OCI-LY7 (cell line): ENCODE measurements around the gene ARAP3. TPM values are rescaled to one million over a fixed set of nuclear protein-coding genes. Genes with fewer than 3 reads are reported as not detected.

ENCODE experiments used
- BruUV-seq: library from RNA; stranded (reverse); fragments of 400-500 nt; replicated peaks from 2 replicates; lab custom pipeline; 2021; lab: Mats Ljungman, UMichigan
- CTCF ChIA-PET: fragments of 300-600 bp; sonication (Branson Sonifier 250); formaldehyde crosslinking; loops from one replicate; lab custom pipeline; 2022; ENCODE audit warnings: antibody characterized with exemption; ENCODE audit not compliant: unreplicated experiment; lab: Charles Lee
- POLR2A ChIA-PET: fragments of 300-600 bp; sonication (Branson Sonifier 250); formaldehyde crosslinking; loops from one replicate; lab custom pipeline; 2022; ENCODE audit warnings: antibody characterized with exemption; lab: Charles Lee
- DNase-seq: peaks from one replicate; pipeline ENCODE4 v3.0.0-alpha.2; 2015; ENCODE audit warnings: low spot score
- H2AFZ ChIP-seq: fragments of 200-600 bp; sonication (generic), shearing (Covaris generic); 2 replicates; pipeline ENCODE4 v1.6.1; 2014; ENCODE audit warnings: mild to moderate bottlenecking, antibody characterized with exemption, low read length, moderate library complexity
- H3K27ac ChIP-seq: fragments of 200-600 bp; sonication (generic); 2 replicates; pipeline ENCODE4 v1.5.1; 2014; ENCODE audit warnings: mixed run types, low read depth, mild to moderate bottlenecking, moderate library complexity, low read length, inconsistent platforms; ENCODE audit not compliant: poor library complexity, severe bottlenecking
- H3K36me3 ChIP-seq: fragments of 200-600 bp; sonication (generic); 2 replicates; pipeline ENCODE4 v1.6.1; 2014; ENCODE audit warnings: mild to moderate bottlenecking, antibody characterized with exemption, low read length, moderate library complexity, mixed read lengths; ENCODE audit not compliant: insufficient read depth
- H3K4me1 ChIP-seq: fragments of 200-600 bp; sonication (generic); 2 replicates; pipeline ENCODE4 v1.5.1; 2014; ENCODE audit warnings: mild to moderate bottlenecking, low read length; ENCODE audit not compliant: insufficient read depth, poor library complexity, severe bottlenecking
- H3K4me2 ChIP-seq: fragments of 200-600 bp; sonication (generic); 2 replicates; pipeline ENCODE4 v1.6.1; 2014; ENCODE audit warnings: mild to moderate bottlenecking, low read length
- H3K4me3 ChIP-seq: fragments of 200-600 bp; sonication (generic); 2 replicates; pipeline ENCODE4 v1.5.1; 2014; ENCODE audit warnings: mild to moderate bottlenecking, low read depth, low read length; ENCODE audit not compliant: poor library complexity, severe bottlenecking
- H3K79me2 ChIP-seq: fragments of 200-600 bp; sonication (generic); 2 replicates; pipeline ENCODE4 v1.6.1; 2016; ENCODE audit warnings: low read depth, mild to moderate bottlenecking, low read length, moderate library complexity, mixed read lengths; ENCODE audit not compliant: insufficient read depth
- H3K9me2 ChIP-seq: fragments of 200-600 bp; sonication (generic); 2 replicates; pipeline ENCODE4 v1.6.1; 2016; ENCODE audit warnings: mild to moderate bottlenecking, low read length, mixed read lengths; ENCODE audit not compliant: insufficient read depth
- H3K9me3 ChIP-seq: fragments of 200-600 bp; sonication (generic); 2 replicates; pipeline ENCODE4 v1.6.1; 2014; ENCODE audit warnings: mild to moderate bottlenecking, mixed run types, low read length, mixed read lengths
- H4K20me1 ChIP-seq: fragments of 200-600 bp; sonication (generic); 2 replicates; pipeline ENCODE4 v1.6.1; 2014; ENCODE audit warnings: mild to moderate bottlenecking, antibody characterized with exemption, low read length, moderate library complexity, mixed read lengths; ENCODE audit not compliant: insufficient read depth
- EZH2phosphoT487 ChIP-seq: fragments of 200-600 bp; sonication (generic); IDR thresholded peaks from 2 replicates; pipeline ENCODE4 v1.6.1; 2018; ENCODE audit warnings: low read depth, borderline replicate concordance, mild to moderate bottlenecking, mixed run types, antibody characterized with exemption, low read length, moderate library complexity, mixed read lengths
- intact Hi-C: fragments of 100-400 bp; cut with micrococcal nuclease; formaldehyde crosslinking; loops from one replicate; pipeline ENCODE4 v1.10.0; 2022; ENCODE audit not compliant: unreplicated experiment
- total RNA-seq, 2 experiments: library from RNA; depleted of rRNA in 1 of 2; stranded (reverse); fragments of >200 nt in 1 of 2; shearing (Covaris generic) in 1 of 2; gene quantifications; 2 replicates each; pipeline ENCODE4 v1.2.3, GENCODE V29; 2014 to 2022
- TF ChIP-seq, protein P1 (sequence below): fragments of 200-600 bp; sonication (generic); conservative IDR thresholded peaks from 2 replicates; pipeline ENCODE4 v1.5.1; 2014; ENCODE audit warnings: mild to moderate bottlenecking, antibody characterized with exemption, low read length, moderate library complexity, mixed read lengths

The ARAP3 gene
- total RNA-seq, 2 experiments from 2014 or later = not detected

GRCh38 chr5:141664733-141665461, 17.1 kb downstream of the ARAP3 start:
- H3K4me2 ChIP-seq = no peak overlapping the region
- H3K9me3 ChIP-seq = no peaks in the 10 kb centered on the region
- no peak overlapping the region for H3K27ac ChIP-seq
- ChIA-PET CTCF (interaction anchor here (0.6 to 1.2 kb wide), 4 partner anchors 16 to 296 kb away, joined by 3 read pairs; no protein-coding TSS in a partner anchor), POLR2A (interaction anchor here (0.7 kb wide), 1 partner anchor 471 kb away, joined by 3 read pairs; no protein-coding TSS in a partner anchor)
- BruUV-seq = no TSS peak
- no peaks in the 10 kb centered on the region for H3K9me2 ChIP-seq
- no peak overlapping the region for H3K4me3 ChIP-seq
- peak; percentile 80 for DNase-seq
- no peaks in the 10 kb centered on the region for H3K36me3 ChIP-seq
- no peaks in the 10 kb centered on the region for H3K4me1 ChIP-seq
- intact Hi-C loops = loop anchor here (1.0 kb wide), 2 partner anchors 214 to 295 kb away; no protein-coding TSS in a partner anchor
- TF ChIP-seq, protein P1, sequence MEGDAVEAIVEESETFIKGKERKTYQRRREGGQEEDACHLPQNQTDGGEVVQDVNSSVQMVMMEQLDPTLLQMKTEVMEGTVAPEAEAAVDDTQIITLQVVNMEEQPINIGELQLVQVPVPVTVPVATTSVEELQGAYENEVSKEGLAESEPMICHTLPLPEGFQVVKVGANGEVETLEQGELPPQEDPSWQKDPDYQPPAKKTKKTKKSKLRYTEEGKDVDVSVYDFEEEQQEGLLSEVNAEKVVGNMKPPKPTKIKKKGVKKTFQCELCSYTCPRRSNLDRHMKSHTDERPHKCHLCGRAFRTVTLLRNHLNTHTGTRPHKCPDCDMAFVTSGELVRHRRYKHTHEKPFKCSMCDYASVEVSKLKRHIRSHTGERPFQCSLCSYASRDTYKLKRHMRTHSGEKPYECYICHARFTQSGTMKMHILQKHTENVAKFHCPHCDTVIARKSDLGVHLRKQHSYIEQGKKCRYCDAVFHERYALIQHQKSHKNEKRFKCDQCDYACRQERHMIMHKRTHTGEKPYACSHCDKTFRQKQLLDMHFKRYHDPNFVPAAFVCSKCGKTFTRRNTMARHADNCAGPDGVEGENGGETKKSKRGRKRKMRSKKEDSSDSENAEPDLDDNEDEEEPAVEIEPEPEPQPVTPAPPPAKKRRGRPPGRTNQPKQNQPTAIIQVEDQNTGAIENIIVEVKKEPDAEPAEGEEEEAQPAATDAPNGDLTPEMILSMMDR = peak; percentile 96
- TF ChIP-seq EZH2phosphoT487 = no peak
- peak overlapping the region; percentile 74; the same call in 1 of the 2 replicates for H2AFZ ChIP-seq
- no peaks in the 10 kb centered on the region for H3K79me2 ChIP-seq
- H4K20me1 ChIP-seq = no peaks in the 10 kb centered on the region

GRCh38 chr5:141663506-141663905, 18.5 kb downstream of the ARAP3 start:
- Histone ChIP-seq H3K79me2 (no peaks in the 10 kb centered on the region), H3K27ac (no peak overlapping the region), H3K9me3 (no peaks in the 10 kb centered on the region), H3K9me2 (no peaks in the 10 kb centered on the region), H3K36me3 (no peaks in the 10 kb centered on the region), H2AFZ (no peak overlapping the region), H4K20me1 (no peaks in the 10 kb centered on the region), H3K4me2 (no peak overlapping the region), H3K4me3 (no peak overlapping the region), H3K4me1 (no peaks in the 10 kb centered on the region)
- intact Hi-C loops = no loop called here
- ChIA-PET CTCF (no interaction called here), POLR2A (interaction anchor here (1.5 kb wide), 1 partner anchor 13 kb away, joined by 3 read pairs; the partner anchor contains the start of gene FCHSD1)
- TF ChIP-seq, protein P1 = no peak
- TF ChIP-seq EZH2phosphoT487 = no peak
- no TSS peak for BruUV-seq
- DNase-seq = no peak

- CTCF ChIA-PET = no interaction called here
- Histone ChIP-seq H2AFZ (no peak overlapping the region), H3K79me2 (no peaks in the 10 kb centered on the region), H4K20me1 (no peaks in the 10 kb centered on the region), H3K9me3 (no peaks in the 10 kb centered on the region), H3K4me2 (no peak overlapping the region), H3K4me3 (no peak overlapping the region), H3K4me1 (no peaks in the 10 kb centered on the region), H3K36me3 (no peaks in the 10 kb centered on the region), H3K9me2 (no peaks in the 10 kb centered on the region), H3K27ac (no peak overlapping the region)
- no peak for DNase-seq
- intact Hi-C loops = no loop called here
- no TSS peak for BruUV-seq
- TF ChIP-seq, protein P1 = no peak
- TF ChIP-seq EZH2phosphoT487 = no peak
- POLR2A ChIA-PET = interaction anchor here (1.5 kb wide), 1 partner anchor 11 kb away, joined by 3 read pairs; the partner anchor contains the start of gene FCHSD1
Measured at GRCh38 chr5:141662028-141662427, 20.0 kb downstream of the ARAP3 start.
